ENCODE results near the gene PACRG.

GRCh38 chr6:162684052-162684451, 43.7 kb upstream of the PACRG start:
- TF ChIP-seq EZH2 (IDR thresholded peaks at IDR 0.05; ENCODE audit: low read length) (no peak), CTCF (optimal IDR thresholded peaks at IDR 0.05 in 1 of 3, IDR thresholded peaks at IDR 0.05 in 1 of 3, conservative IDR thresholded peaks at IDR 0.05 in 1 of 3; ENCODE audit: extremely low read depth in 1 of 3, insufficient read depth in 2 of 3, low read length in 3 of 3) (no peak)
